NCI-H510A treated with DMSO at 0.1 percent for 48 hours (cell line): ENCODE data around the gene LAMB3.

Experiments used
- DNase-seq: peaks from one replicate; lab custom pipeline; 2025; lab: John Stamatoyannopoulos, UW

The LAMB3 gene

DNA sequence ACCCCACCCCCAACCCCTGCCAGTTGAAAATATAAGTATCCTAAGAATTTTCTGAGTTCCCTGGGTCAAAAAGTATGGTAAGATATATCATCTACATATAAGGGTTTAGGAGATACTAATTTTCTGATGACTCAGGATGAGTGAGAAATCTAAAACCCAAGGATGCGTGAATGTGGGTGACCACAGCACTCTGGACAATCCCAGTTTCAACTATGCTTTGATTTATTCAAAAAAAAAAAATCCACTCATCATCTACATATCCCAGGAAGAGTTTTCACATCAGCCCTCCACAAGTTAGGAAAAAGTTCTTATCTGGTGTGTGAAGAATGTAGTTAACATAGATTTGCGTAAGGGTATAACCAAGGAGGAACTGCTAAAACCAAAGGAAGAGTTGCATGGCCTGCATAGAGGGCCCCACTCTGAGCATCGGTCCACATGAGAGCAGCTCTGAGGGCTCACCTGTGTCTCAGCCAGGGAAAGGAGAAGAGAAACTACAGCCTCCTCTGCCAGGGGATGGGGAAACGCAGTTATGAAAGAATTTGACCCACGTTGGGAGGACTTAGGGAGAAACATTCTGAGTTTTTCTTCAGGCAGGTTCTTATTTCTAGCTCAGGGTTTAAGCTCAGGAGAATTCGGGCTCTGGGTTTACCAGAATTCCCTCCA is 18.8 kb downstream of the LAMB3 start:
- no peak for DNase-seq

GRCh38 chr1:209630383-209631225 is 21.6 kb downstream of the LAMB3 start:
- no peak for DNase-seq

DNA sequence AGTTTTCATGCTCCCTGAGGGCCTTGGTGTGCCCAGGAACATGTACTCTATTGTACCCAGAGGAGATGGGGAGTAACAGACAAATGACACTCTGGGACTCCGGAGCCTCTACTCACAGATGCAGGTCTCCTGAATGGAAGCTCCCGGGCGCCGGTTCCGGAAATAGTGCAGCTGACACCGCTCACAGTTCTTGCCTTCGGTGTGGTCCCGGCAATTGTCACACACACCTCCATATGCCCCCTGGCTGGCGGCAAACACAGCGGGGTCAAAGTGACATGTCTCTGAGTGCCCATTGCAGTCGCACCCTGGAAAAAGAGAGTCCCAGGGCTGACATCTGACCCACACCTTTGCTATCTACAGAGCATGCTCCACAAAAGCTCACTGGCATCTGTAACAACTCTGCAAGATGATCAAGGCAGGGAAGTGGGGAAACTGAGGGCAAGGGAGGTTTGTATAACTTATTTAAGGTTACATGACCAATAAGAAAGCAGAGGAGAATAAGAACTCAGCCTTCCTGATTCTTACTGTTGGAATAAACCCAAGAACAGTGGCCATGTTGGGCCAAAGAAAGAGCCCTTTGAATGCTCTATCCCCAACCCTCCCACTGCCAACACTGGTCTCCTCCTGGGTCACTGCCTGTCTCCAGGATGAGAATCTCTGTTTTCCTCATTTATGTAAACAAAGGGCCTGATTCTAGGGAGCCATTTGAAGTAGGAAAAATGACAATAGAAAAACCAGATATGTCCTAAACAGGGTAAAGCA is 22.4 kb downstream of the LAMB3 start:
- no peak for DNase-seq

- no peak for DNase-seq
Observed at GRCh38 chr1:209628618-209629299, 23.5 kb downstream of the LAMB3 start.

DNA sequence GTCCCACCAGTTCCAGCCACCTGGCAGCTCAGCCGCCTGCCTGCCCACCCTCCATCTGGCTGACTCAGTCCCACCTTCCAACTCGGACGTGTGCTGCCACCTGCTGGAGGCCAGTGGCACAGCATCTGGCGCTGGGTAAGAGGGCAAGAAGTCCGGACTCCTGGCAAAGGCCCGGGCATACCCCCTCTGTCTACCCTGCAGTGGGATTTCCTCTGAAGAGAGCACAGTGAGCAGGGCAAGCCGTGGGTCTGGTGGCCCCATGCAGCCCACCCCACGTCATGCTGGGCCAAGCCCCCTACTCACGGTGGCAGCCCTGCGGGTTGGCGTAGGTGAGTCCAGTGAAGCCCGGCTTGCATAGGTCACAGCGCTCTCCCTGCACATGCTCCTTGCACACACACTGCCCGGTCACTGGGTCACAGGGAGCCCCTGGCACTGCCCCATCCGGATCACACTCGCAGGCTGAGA is 24.5 kb downstream of the LAMB3 start:
- DNase-seq: peak; percentile 60

DNA sequence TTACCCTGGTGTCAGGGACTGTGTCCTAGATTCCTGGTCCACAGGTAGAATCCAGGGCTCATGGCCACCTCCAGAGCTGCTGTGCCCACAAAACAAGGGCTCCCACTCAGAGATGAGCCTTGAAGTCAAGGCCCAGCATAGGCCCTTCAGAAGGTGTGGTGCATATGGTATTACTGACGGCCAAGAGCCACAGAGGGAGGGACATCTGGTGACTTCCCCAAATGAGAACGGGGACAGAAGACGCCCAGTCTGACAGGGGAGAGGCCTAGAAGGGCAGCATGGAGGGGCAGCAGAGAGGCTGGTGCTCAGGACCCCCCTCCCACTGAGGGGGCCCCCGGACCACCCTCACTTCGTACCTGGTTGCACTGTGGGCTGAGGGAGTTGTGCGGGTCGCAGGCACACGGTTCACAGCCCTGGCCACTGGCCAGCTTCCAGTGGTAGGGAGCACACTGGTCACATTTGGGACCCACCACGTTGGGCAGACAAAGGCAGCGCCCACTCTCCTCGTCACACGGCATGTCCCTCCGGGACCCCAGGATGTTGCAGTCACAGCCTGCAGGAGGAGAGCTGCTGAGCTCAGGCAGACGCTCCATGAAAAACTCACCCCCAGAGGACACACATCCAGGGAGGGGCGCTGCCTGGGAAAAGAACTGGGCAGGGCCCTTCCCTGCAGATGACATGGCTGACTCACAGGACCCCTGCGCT is 25.0 kb downstream of the LAMB3 start:
- DNase-seq: no peak

DNA sequence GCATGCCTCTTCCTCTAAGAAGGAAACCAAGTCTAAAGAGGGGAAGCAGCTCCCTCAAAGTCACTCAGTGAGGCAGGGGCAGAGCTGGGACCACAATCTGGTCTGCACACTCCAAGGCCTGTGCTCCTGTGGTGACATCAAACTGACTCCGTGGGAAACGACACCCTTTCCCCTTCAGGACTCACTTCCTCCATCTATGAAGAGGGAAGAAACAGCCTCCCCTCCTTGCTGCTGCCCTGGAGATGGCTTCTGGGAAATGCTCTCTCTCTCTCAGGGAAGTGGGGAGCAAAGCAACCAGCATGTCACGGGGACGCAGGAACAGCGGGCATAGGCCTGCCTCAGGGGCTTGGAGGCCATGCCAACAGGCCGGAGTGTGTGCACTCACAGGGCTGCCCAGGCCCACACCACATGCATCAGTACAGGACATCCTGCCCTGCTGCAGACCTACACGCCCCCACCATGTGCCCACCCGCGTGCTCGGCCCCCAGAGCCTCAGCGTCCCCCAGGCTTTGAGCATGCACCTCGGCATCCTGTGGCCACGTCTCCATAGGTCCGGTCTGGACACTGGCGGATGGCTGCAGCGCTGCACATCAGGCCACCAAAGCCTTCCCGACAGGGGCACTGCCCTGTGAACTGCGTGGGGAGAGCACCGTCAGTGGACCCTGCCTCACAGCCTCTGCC is 25.7 kb downstream of the LAMB3 start:
- DNase-seq: no peak

- no peak for DNase-seq
Observed at GRCh38 chr1:209625791-209626285, 26.4 kb downstream of the LAMB3 start.

GRCh38 chr1:209624558-209625549 is 27.4 kb downstream of the LAMB3 start:
- no peak for DNase-seq

DNA sequence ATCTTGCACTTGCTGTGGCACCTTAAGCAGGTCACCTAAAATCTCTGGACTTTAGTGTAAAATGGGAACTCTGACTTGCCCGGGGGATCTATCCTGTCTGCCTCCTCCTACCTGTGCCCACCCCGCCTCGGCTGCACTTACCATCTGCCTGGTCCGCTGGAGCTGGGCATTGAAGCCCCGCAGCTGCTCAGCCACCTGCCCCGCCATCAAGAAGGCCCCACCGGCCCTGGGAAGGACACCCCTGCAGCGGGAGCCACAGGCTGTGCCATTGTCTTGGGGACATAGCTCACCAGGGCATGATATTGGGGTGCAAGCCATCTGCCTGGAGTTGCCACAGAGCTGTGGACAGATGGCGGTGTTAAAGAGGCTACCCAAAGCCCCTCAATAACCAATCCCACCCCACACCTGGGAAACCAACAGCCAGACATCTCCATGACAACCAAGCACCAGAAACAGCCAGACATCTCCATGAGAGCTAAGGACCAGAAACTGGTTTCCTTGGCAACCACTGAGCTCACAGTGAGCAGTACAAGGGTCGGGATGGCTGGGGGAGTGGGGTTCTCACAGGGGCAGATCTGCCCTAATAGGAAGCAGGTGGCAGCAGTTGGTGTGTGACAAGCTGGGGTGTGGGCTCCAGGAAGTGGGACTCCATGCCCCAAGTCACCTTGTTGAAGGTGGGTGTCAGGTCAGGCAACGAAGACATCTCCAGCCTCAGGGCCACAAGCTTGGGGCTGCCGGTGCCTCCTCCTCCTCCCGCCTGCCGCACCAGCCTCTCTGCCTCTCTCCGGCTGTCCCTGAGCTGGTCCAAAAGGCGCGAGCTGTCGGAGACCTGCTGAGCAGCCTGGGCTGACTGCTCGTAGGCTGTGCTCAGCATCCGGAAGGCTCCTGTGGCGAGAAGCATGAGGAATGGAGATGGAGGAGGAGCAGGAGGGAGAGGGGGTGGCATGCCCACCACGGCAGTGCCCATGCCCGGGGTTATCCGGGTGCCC is 29.1 kb downstream of the LAMB3 start:
- no peak for DNase-seq

DNA sequence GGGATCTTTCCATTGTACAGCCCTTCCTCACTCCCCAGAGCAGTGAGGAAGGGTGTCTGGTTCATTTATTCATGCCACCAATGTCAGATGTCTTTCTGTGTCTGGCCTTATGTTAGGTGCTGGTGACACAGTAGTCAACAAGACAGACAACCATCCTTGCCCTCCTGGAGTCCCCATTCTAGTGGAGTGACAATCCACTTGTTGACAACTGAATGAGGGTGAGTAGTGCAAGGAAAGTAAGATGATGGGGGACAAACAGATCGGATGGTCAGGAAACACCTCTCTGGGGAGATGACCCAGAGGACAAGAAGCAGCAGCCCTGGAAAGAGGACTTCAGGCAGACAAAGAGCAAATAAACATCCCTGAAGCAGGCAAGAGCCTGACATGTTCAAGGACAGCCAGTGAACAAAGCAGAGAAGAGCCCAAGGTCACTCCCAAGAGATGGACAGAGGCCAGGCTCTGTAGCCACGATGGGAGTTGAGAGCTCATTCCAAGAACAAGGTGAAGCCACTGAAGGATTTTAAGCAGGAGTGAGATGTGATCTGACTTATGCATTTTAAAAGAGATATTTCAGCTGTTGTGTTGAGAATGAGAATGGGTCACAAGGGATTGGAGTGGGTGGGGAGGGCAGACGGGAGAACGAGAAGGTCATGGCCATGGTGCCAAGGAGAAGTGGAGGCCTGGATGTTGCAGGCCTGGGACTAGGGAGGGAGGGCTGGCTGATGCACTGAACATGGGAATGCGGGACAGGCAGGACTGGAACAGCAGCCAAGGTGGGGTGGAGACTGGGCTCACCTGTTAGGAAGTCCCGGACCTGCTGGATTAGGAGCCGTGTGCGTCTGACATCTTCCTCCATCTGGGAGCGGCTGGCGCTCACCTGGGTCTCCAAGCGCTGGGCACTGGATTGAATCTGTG is 30.2 kb downstream of the LAMB3 start:
- no peak for DNase-seq

DNA sequence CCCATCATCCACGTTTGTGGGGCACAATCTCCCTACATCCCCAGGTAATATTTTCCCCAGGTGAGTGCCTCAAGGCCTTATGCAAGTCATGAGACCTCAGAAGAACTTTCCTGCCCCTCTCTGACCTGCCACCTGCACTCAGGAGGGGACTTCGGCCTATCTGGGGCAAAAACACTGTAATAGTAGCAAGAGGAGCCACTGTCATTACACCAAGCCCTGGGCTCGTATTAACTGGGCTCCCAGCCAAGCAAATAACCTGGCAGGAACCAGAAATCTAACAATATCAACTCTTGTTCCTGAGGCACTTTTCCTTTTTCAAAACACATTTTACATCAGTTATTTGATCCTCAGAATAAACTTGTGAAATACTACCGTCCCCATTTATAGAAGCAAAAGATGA is 30.9 kb downstream of the LAMB3 start:
- no peak for DNase-seq

DNA sequence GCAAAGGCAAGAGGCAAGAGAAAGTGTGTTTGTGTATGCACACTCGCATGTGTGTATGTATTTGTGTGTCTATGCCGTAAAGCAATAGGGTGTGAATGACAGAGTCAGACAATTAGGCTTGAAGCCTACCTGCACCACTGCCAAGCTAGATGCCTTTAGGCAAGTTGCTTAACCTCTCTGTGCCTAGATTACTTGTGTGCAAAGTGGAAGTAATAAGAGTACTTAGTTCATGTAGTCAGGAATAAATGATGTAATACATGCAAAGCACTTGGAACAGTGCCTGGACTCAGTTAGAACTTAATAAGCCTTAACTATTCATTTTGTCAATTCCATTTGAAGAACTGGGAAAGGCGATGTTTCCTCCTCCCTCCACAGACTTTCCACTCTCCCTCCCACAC is 31.7 kb downstream of the LAMB3 start:
- DNase-seq: no peak

GRCh38 chr1:209619696-209620486 is 32.3 kb downstream of the LAMB3 start:
- peak; percentile 35 for DNase-seq

DNA sequence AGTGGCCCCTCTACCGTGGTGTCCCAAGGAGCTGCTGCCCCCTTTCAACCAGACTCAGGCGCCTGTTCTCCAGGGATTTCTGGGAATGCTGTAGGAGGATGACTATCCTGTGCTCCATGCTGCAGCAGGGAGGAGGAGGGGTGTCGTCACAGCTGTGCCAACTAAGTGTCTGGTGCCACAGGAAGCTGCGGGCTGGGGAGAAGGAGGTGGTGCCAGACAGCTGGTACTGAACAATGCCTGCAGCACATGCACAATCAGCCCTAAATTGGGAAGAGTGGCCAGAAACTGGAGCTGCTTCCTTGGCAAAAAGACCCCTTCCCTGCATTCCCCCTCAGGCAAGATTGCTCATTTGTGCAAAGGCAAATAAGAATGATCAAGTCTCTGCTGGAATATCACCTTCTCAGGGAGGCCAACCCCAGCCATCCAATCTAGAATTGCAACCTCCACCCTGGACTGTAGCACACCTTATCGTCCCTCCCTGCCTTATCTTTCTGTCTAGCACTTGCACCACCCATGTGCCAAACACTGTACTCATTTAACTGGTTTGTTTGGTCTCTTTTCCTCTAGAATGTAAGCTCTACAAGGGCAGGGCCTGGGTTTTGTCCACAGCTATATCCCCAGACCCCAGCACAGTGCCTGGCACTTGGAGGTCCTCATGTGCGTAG is 33.3 kb downstream of the LAMB3 start:
- DNase-seq: peak; percentile 16

- no peak for DNase-seq
Observed at GRCh38 chr1:209618291-209618690, 33.9 kb downstream of the LAMB3 start.
